T47D (cell line): ENCODE results near the gene GRIK1.

ENCODE experiments used
- DNase-seq, 2 experiments: peaks; one replicate each; pipeline versions ENCODE4 v3.0.0 to v3.0.0-alpha.2; 2011 to 2012; ENCODE audit warnings: low read depth in 1 of 2, low spot score in 1 of 2
- JUND ChIP-seq: IDR thresholded peaks from 2 replicates; pipeline ENCODE4 v1.6.1; 2012; ENCODE audit warnings: low read depth
- in situ Hi-C: cut with HindIII; loops from 2 replicates; pipeline ENCODE4 v1.10.0; 2016; ENCODE audit warnings: low sequenced_read_pairs, low pct_unique_long_range_greater_than_20kb

GRIK1 gene

GRCh38 chr21:29849735-29850176 lies 90.0 kb downstream of the GRIK1 start:
- peak; percentile 7 to 78 for DNase-seq
- in situ Hi-C loops: no loop called here
- no peak for TF ChIP-seq JUND

GRCh38 chr21:29843804-29844203 lies 96.0 kb downstream of the GRIK1 start:
- in situ Hi-C loops: no loop called here

DNA sequence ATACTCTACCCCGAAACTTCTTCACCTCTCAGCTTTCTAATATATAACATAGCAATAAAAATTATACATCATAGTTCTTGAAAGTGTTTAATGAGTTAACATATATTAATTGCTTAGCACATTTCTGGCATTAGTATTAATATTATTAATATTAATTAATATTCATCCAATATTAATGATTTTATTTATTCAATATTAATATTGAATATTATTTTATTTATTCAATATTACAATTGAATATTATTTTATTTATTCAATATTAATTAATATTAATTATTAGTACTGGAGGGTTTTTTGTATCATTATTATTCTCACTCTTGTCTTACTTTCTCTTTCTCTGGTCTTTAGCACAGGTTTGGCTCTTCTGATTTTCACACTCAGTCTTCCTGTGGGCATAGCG lies 105.2 kb downstream of the GRIK1 start:
- in situ Hi-C loops: no loop called here
- no peak for DNase-seq
- no peak for TF ChIP-seq JUND

More at GRCh38 chr21:29843804-29844203, 96.0 kb downstream of the GRIK1 start:
- no peak for DNase-seq
- TF ChIP-seq JUND: no peak

GRCh38 chr21:29832217-29832616 lies 107.6 kb downstream of the GRIK1 start:
- DNase-seq: no peak
- no peak for TF ChIP-seq JUND
- in situ Hi-C loops: no loop called here

- no peak for TF ChIP-seq JUND
- in situ Hi-C loops: no loop called here
- DNase-seq: no peak
These were observed 110.1 kb downstream of the GRIK1 start for GRCh38 chr21:29829564-29830275.

GRCh38 chr21:29827647-29828046 lies 112.1 kb downstream of the GRIK1 start:
- in situ Hi-C loops: no loop called here
- TF ChIP-seq JUND: no peak
- DNase-seq: no peak

- DNase-seq: no peak
- in situ Hi-C loops: no loop called here
- TF ChIP-seq JUND: no peak
These were observed 112.6 kb downstream of the GRIK1 start for GRCh38 chr21:29827236-29827635.

DNA sequence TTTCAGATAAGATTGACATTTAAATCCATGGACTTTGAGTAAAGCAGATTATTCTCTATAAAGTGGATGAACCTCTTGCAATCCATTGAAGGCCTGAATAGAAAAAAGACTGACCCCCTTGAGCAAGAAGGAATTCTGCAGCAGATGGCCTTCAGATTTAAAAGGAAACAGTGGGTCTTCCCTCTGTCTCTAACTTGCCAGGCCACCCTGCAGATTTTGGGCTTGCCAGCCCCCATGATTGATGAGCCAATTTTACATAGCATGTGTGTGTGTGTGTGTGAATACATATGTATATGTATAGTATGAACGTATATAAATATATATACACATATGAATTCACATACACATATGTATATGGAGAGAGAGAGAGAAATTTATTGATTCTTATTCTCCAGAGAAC lies 113.4 kb downstream of the GRIK1 start:
- in situ Hi-C loops: no loop called here
- no peak for DNase-seq
- TF ChIP-seq JUND: no peak

DNA sequence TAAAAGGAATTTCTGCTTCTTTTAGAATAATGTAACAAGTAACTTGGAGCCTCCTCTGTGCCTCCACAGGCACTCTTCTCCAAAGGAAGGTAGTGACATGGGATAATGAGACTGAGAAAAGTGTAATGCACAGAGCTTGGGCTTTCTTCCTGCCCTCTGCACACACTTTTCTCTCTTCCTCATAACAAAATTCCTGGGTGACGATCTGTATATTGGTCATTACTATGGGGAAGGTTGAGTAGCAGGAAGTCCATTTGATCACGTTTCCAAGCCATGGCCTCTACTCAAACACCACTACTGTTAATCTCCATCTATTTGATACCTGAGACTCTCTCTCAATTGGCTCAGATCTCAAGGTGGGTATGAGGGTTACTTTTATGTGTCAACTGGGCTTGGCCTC lies 113.9 kb downstream of the GRIK1 start:
- no peak for DNase-seq
- TF ChIP-seq JUND: no peak
- in situ Hi-C loops: no loop called here

GRCh38 chr21:29825345-29825744 lies 114.5 kb downstream of the GRIK1 start:
- in situ Hi-C loops: no loop called here
- no peak for TF ChIP-seq JUND

GRCh38 chr21:29822064-29822463 lies 117.7 kb downstream of the GRIK1 start:
- no peak for DNase-seq
- in situ Hi-C loops: no loop called here
- no peak for TF ChIP-seq JUND

More at GRCh38 chr21:29825345-29825744, 114.5 kb downstream of the GRIK1 start:
- no peak for DNase-seq

- no peak for DNase-seq
- no peak for TF ChIP-seq JUND
- in situ Hi-C loops: no loop called here
These were observed 118.6 kb downstream of the GRIK1 start for GRCh38 chr21:29821230-29821629.

DNA sequence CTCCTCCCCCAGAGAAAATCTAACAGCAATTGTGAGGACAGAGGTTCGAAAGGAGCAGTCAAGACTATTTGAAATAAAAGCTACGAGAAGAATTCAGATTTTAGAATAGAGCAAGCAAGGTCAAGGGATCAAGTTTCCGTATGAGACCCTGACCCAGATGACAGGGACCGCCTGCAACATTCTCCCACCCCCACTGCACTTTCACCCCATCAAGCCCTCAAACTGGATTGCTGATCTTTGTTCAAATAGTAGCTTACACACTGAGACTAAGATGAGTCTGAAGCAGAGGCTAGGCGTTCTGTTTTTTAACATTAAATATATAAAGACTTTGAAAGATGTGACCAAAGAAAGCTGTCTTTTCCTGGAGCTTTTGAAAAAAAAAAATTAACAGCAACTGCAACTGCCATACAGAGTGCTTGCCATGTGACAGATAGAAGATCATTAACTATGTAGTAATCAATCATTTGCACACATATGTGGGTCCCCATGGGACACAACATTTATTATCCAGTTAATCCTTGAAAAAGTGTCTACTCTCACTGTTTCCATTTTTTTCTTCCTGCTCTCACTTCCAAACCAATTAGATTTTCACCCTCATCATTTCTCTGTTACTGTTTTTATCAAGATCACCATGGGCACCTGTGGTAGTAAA lies 120.0 kb downstream of the GRIK1 start:
- no peak for TF ChIP-seq JUND
- DNase-seq: no peak
- in situ Hi-C loops: no loop called here

DNA sequence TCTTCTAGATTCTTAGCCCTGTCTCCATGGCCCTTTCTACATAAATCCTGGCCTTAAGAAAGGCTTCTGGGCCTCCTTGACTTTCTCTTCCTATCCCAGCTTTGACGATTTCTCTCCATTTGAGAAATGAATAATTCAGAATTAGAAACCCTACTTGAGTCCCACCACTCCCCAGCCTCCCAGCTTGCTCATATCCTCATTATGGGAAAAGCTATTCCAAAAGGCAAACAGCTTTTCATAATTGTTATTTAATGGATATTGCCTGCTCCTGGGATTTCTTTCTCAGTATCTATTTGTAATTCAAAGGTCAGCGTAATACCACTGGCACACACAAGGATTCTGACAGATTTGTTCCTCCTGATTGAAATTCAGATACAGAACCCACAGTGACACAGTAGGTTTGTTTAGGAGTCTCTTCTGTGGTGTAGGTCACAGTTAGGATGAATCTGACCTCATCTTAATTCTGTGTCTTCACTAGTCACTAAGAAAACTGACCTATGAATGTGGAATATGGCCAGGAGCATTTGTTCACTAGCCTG lies 121.3 kb downstream of the GRIK1 start:
- peak in 1 of 2 experiments; percentile 13 for DNase-seq
- TF ChIP-seq JUND: no peak
- in situ Hi-C loops: no loop called here
